ENCODE measurements around the gene HNRNPF.

The HNRNPF gene

DNA sequence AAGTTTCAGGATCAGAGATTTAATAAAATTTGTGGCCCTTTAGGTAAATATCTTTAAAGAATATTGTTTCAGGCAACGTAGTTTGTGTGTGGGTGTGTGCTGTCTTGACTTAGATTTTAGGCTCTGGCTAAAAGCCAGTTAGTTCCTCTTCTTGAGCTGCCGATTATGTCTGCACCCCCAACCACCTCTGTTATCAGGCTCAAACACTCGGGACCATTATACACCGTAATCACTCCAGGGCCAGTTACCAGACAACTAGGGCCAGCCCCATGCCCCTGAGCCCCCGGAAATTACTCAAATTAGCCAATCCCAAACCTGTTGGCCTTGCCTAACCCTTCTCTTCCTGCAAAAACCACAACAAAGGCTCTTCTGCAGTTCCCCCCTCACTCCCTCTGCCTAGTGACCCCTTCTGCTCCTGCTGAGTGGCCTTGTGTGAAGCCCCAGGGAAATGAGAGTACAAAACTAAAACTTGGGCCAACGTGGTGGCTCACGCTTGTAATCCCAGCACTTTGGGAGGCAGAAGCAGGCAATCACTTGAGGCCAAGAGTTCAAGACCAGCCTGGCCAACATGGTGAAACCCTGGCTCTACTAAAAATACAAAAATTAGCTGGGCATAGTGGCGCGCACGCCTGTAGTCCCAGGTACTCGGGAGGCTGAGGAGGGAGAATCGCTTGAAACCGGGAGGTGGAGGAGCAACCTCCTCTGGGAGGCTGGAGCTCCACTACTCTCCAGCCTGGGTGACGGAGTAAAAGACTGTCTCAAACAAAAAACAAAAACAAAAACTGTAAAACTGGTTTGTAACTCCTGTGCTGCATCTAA is 9.2 kb upstream of the HNRNPF start:
- Histone ChIP-seq H3K4me3 (ENCODE audit: low read length) (no peak overlapping the region), H2AFZ (ENCODE audit: low read depth, low read length) (no peak overlapping the region), H3K36me3 (ENCODE audit: insufficient read depth, low read length) (no peaks in the 10 kb centered on the region), H3K9me3 (ENCODE audit: low read length) (peaks cover 5% of the 10 kb centered on the region), H3K4me1 (ENCODE audit: insufficient read depth, low read length) (no peaks in the 10 kb centered on the region), H3K27me3 (ENCODE audit: insufficient read depth, low read length) (no peaks in the 10 kb centered on the region)

DNA sequence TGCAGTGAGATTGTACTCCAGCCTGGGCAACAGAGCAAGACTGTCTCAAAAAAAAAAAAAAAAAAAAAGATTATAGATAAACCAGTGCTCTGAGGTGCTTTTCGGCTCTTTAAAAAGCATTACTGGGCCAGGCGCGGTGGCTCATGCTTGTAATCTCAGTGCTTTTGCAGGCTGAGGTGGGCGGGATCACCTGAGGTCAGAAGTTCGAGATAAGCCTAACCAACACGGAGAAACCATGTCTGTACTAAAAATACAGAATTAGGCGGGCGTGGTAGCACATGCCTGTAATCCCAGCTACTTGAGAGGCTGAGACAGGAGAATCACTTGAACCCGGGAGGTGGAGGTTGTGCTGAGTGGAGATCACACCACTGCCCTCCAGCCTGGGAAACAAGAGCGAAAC is 6.6 kb upstream of the HNRNPF start:
- Histone ChIP-seq H2AFZ (ENCODE audit: low read depth, low read length) (no peak overlapping the region), H3K27me3 (ENCODE audit: insufficient read depth, low read length) (no peaks in the 10 kb centered on the region), H3K4me3 (ENCODE audit: low read length) (no peak overlapping the region), H3K4me1 (ENCODE audit: insufficient read depth, low read length) (no peaks in the 10 kb centered on the region), H3K36me3 (ENCODE audit: insufficient read depth, low read length) (no peaks in the 10 kb centered on the region), H3K9me3 (ENCODE audit: low read length) (no peaks in the 10 kb centered on the region)

GRCh38 chr10:43411536-43411935 is 2.5 kb upstream of the HNRNPF start:
- Histone ChIP-seq H2AFZ (ENCODE audit: low read depth, low read length) (no peak overlapping the region), H3K36me3 (ENCODE audit: insufficient read depth, low read length) (no peaks in the 10 kb centered on the region), H3K4me3 (ENCODE audit: low read length) (no peak overlapping the region), H3K27me3 (ENCODE audit: insufficient read depth, low read length) (no peaks in the 10 kb centered on the region), H3K9me3 (ENCODE audit: low read length) (no peaks in the 10 kb centered on the region), H3K4me1 (ENCODE audit: insufficient read depth, low read length) (no peaks in the 10 kb centered on the region)

DNA sequence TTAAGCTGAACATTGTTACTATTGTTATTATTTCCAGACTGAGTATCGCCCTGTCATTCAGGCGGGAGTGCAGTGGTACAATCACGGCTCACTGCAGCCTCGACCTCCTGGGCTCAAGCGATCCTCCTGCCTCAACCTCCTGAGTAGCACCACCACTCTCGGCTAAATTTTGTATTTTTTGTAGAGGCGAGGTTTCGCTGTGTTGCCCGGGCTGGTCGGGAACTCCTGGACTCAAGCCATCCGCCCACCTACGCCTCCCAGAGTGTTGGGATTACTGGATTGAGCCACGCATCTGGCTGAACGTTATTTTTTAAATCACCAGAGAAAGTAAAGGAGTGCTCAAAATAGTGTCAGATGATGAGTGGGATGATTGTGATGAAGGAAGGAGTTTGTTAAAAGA is 1.4 kb upstream of the HNRNPF start:
- no peaks in the 10 kb centered on the region for H3K27me3 ChIP-seq (ENCODE audit: insufficient read depth, low read length)
- peaks cover 7% of the 10 kb centered on the region for H3K4me1 ChIP-seq (ENCODE audit: insufficient read depth, low read length)
- H3K9me3 ChIP-seq (ENCODE audit: low read length): no peaks in the 10 kb centered on the region
- no peak overlapping the region for H3K4me3 ChIP-seq (ENCODE audit: low read length)
- no peaks in the 10 kb centered on the region for H3K36me3 ChIP-seq (ENCODE audit: insufficient read depth, low read length)
- H2AFZ ChIP-seq (ENCODE audit: low read depth, low read length): no peak overlapping the region

GRCh38 chr10:43409385-43410109 is 561 bp upstream of the HNRNPF start:
- peak overlapping the region; percentile 47 for H3K4me3 ChIP-seq (ENCODE audit: low read length)
- H3K9me3 ChIP-seq (ENCODE audit: low read length): peaks cover 2% of the 10 kb centered on the region
- H3K27me3 ChIP-seq (ENCODE audit: insufficient read depth, low read length): no peaks in the 10 kb centered on the region
- peaks cover 7% of the 10 kb centered on the region for H3K4me1 ChIP-seq (ENCODE audit: insufficient read depth, low read length)
- no peak overlapping the region for H2AFZ ChIP-seq (ENCODE audit: low read depth, low read length)
- no peaks in the 10 kb centered on the region for H3K36me3 ChIP-seq (ENCODE audit: insufficient read depth, low read length)

- peaks cover 4% of the 10 kb centered on the region for H3K9me3 ChIP-seq (ENCODE audit: low read length)
- peak overlapping the region; percentile 96 for H3K4me3 ChIP-seq (ENCODE audit: low read length)
- H3K4me1 ChIP-seq (ENCODE audit: insufficient read depth, low read length): peaks cover 7% of the 10 kb centered on the region
- no peaks in the 10 kb centered on the region for H3K27me3 ChIP-seq (ENCODE audit: insufficient read depth, low read length)
- peaks cover 4% of the 10 kb centered on the region for H3K36me3 ChIP-seq (ENCODE audit: insufficient read depth, low read length)
- peak overlapping the region; percentile 87 for H2AFZ ChIP-seq (ENCODE audit: low read depth, low read length)
Observed at GRCh38 chr10:43408331-43408709, 666 bp downstream of the HNRNPF start.

DNA sequence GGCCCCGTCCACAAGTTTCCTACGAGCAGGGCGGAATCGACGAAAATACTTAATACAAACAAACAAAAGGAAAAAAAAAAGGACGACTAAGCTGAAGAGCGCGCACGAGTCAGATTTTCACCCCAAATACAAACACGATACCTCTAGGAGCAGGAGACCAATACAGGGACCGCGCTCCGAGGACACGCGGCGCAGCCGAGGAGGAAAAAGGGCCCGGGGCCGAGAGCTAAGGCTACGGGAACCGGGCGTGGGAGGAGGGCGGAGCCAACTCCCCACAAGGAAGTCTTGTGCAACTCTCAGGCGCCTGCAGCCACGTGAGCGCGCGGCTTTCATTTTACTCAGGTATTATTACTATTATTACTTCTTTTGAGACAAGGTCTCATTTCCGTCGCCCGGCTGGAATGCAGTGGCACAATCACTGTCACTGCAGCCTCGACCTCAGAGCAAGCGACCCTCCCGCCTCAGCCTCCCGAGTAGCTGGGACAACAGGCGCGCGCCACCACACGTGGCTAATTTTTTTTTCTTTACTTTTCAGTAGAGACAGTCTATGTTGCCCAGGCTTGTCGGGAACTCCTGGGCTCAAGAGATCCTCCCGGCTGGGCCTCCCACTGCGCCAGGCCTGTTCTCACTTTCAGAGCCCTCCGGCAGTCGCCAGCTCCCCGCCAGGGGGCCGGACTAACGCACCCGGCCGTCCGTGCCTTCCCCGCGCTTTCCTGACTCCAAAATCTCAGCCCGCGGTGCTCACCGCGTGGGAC is 1.2 kb downstream of the HNRNPF start:
- peak overlapping the region; percentile 96 for H3K4me3 ChIP-seq (ENCODE audit: low read length)
- H3K36me3 ChIP-seq (ENCODE audit: insufficient read depth, low read length): peaks cover 4% of the 10 kb centered on the region
- peaks cover 7% of the 10 kb centered on the region for H3K4me1 ChIP-seq (ENCODE audit: insufficient read depth, low read length)
- peak overlapping the region; percentile 87 for H2AFZ ChIP-seq (ENCODE audit: low read depth, low read length)
- peaks cover 4% of the 10 kb centered on the region for H3K9me3 ChIP-seq (ENCODE audit: low read length)
- no peaks in the 10 kb centered on the region for H3K27me3 ChIP-seq (ENCODE audit: insufficient read depth, low read length)

DNA sequence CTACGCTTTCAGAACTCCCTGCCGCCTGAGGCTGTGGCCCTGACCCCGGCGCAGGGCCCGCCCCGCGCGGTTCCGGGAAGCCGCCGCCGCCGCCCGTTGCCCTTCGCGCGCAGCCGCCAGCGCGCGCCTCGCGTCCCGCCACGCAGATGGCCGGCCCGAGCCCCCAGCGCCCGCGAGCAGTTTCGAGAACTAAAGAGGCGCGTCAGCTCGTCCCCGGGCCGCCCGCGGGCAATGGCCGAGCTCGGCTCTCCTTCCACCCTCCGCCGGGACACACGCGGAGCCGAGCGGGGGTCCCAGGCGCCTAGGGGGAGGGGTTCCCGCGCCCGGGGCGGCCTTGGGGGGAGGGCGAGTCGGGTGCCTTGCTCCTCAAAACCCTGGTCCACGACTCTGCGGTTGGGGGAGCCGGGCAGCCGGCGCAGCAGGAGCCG is 1.8 kb downstream of the HNRNPF start:
- peaks cover 4% of the 10 kb centered on the region for H3K9me3 ChIP-seq (ENCODE audit: low read length)
- H3K4me3 ChIP-seq (ENCODE audit: low read length): peak overlapping the region; percentile 96
- H2AFZ ChIP-seq (ENCODE audit: low read depth, low read length): peak overlapping the region; percentile 87
- no peaks in the 10 kb centered on the region for H3K27me3 ChIP-seq (ENCODE audit: insufficient read depth, low read length)
- H3K36me3 ChIP-seq (ENCODE audit: insufficient read depth, low read length): peaks cover 4% of the 10 kb centered on the region
- H3K4me1 ChIP-seq (ENCODE audit: insufficient read depth, low read length): peaks cover 7% of the 10 kb centered on the region

GRCh38 chr10:43404704-43405084 is 4.3 kb downstream of the HNRNPF start:
- peaks cover 7% of the 10 kb centered on the region for H3K36me3 ChIP-seq (ENCODE audit: insufficient read depth, low read length)
- no peak overlapping the region for H2AFZ ChIP-seq (ENCODE audit: low read depth, low read length)
- H3K4me3 ChIP-seq (ENCODE audit: low read length): no peak overlapping the region
- peaks cover 4% of the 10 kb centered on the region for H3K9me3 ChIP-seq (ENCODE audit: low read length)
- peaks cover 12% of the 10 kb centered on the region for H3K4me1 ChIP-seq (ENCODE audit: insufficient read depth, low read length)
- H3K27me3 ChIP-seq (ENCODE audit: insufficient read depth, low read length): no peaks in the 10 kb centered on the region

DNA sequence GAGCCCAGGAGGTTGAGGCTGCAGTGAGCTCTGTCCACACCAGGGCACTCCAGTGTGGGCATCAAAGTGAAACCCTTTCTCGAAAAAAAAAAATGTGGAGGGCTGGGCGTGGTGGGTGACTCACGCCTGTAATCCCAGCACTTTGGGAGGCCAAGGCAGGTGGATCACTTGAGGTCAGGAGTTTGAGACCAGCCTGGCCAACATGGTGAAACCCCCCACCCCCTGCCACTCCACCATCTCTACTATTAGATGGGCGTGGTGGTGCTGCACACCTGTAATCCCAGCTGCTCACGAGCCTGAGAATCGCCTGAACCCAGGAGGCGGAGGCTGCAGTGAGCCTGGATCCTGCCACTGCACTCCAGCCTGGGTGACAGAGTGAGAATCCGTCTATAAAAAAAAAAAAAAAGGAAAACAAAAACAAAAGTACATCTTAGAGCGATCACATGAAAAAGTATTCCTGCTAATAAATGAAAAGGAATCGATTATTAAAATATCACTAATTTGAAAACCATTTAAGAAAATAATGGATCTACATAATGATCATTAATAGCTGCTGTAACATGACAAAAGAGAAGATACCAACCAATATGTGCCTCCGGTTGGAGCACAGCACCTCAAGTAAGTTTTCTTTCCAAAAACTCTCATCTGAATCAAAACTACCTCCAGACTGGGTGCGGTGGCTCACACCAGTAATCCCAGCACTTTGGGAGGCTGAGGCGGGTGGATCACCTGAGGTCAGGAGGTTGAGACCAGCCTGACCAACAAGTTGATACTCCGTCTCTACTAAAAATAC is 4.9 kb downstream of the HNRNPF start:
- no peak overlapping the region for H2AFZ ChIP-seq (ENCODE audit: low read depth, low read length)
- no peak overlapping the region for H3K4me3 ChIP-seq (ENCODE audit: low read length)
- peaks cover 4% of the 10 kb centered on the region for H3K9me3 ChIP-seq (ENCODE audit: low read length)
- peaks cover 12% of the 10 kb centered on the region for H3K36me3 ChIP-seq (ENCODE audit: insufficient read depth, low read length)
- peaks cover 12% of the 10 kb centered on the region for H3K4me1 ChIP-seq (ENCODE audit: insufficient read depth, low read length)
- no peaks in the 10 kb centered on the region for H3K27me3 ChIP-seq (ENCODE audit: insufficient read depth, low read length)

DNA sequence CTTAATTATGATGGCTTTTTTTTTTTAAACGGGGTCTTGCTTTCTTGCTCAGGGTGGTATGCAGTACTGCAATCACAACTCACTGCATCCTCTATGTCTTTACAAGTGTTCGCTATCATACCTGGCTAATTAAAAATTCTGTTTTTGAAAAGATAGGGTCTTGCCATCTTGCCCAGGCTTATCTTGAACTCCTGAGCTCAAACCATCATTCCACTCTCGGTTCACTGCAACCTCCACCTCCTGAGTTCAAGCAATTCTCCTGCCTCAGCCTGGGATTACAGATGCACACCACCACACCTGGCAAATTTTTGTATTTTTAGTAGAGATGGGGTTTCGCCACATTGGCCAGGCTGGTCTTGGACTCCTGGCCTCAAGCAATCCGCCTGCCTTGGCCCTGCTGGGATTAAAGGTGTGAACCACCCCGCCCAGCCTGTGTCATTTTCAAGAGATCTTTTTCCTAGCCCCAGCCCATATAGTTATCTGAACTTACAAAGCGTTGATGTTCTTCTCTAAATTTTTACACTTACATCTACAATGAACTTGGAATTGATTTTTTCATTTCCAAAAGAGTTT is 6.0 kb downstream of the HNRNPF start:
- Histone ChIP-seq H3K4me3 (ENCODE audit: low read length) (no peak overlapping the region), H3K27me3 (ENCODE audit: insufficient read depth, low read length) (no peaks in the 10 kb centered on the region), H2AFZ (ENCODE audit: low read depth, low read length) (no peak overlapping the region), H3K36me3 (ENCODE audit: insufficient read depth, low read length) (peaks cover 17% of the 10 kb centered on the region), H3K9me3 (ENCODE audit: low read length) (peaks cover 4% of the 10 kb centered on the region), H3K4me1 (ENCODE audit: insufficient read depth, low read length) (peaks cover 15% of the 10 kb centered on the region)

GRCh38 chr10:43402176-43402575 is 6.8 kb downstream of the HNRNPF start:
- H3K4me1 ChIP-seq (ENCODE audit: insufficient read depth, low read length): peaks cover 19% of the 10 kb centered on the region
- peaks cover 17% of the 10 kb centered on the region for H3K36me3 ChIP-seq (ENCODE audit: insufficient read depth, low read length)
- H3K4me3 ChIP-seq (ENCODE audit: low read length): no peak overlapping the region
- peaks cover 4% of the 10 kb centered on the region for H3K9me3 ChIP-seq (ENCODE audit: low read length)
- no peak overlapping the region for H2AFZ ChIP-seq (ENCODE audit: low read depth, low read length)
- no peaks in the 10 kb centered on the region for H3K27me3 ChIP-seq (ENCODE audit: insufficient read depth, low read length)

Data from neuron (in vitro differentiated cells).